Measurements from ENCODE around the gene USP2. TPM values are rescaled to one million over a fixed set of nuclear protein-coding genes. Genes with fewer than 3 reads are reported as not detected.

Gene USP2
- polyA plus RNA-seq, 1 donor (not counting 4 experiments of a cell fraction or from before 2014, with no cell fraction given), result 0.35 TPM

- Histone ChIP-seq H3K9ac (ENCODE audit: control insufficient read depth, extremely low read depth, insufficient read depth, low read length) (no peak overlapping the region), H4K20me1 (ENCODE audit: control insufficient read depth, extremely low read depth, insufficient read depth, low read length) (no peaks in the 10 kb centered on the region), H3K27ac (ENCODE audit: control insufficient read depth, insufficient read depth, low read length) (no peak overlapping the region), H3K36me3 (ENCODE audit: control insufficient read depth in 2 of 2, extremely low read depth in 1 of 2, insufficient read depth in 2 of 2, low read length in 2 of 2) (no peaks in the 10 kb centered on the region), H3K4me3 (ENCODE audit: control insufficient read depth in 2 of 3, extremely low read depth in 1 of 3, insufficient read depth in 2 of 3, low read depth in 1 of 3, low read length in 3 of 3) (no peak overlapping the region), H3K9me1 (ENCODE audit: control insufficient read depth, extremely low read depth, insufficient read depth, low read length) (no peaks in the 10 kb centered on the region), H3K9me3 (ENCODE audit: control insufficient read depth, low read depth, low read length) (no peaks in the 10 kb centered on the region), H3K4me2 (ENCODE audit: control insufficient read depth, extremely low read depth, insufficient read depth, low read depth, low read length) (no peak overlapping the region), H3K4me1 (ENCODE audit: control insufficient read depth, extremely low read depth, insufficient read depth, low read length) (peaks cover 9% of the 10 kb centered on the region), H2AFZ (ENCODE audit: control insufficient read depth, low read length) (no peak overlapping the region), H3K79me2 (ENCODE audit: control insufficient read depth, insufficient read depth, low read length) (no peaks in the 10 kb centered on the region), H3K27me3 (ENCODE audit: control insufficient read depth, extremely low read depth, insufficient read depth, low read length) (peaks cover 6% of the 10 kb centered on the region)
- dilution Hi-C loops (cut with MboI; ENCODE audit: extremely low pct_ligation_motif_present, low sequenced_read_pairs), result no loop called here
- DNase-seq (ENCODE audit: low read depth, low spot score), result no peak
- TF ChIP-seq EZH2 (IDR thresholded peaks at IDR 0.05; ENCODE audit: low read length) (no peak), CTCF (optimal IDR thresholded peaks at IDR 0.05 in 1 of 3, IDR thresholded peaks at IDR 0.05 in 1 of 3, conservative IDR thresholded peaks at IDR 0.05 in 1 of 3; ENCODE audit: extremely low read depth in 1 of 3, insufficient read depth in 2 of 3, low read length in 3 of 3) (no peak)
- no peak for FAIRE-seq
These were observed 10.4 kb downstream of the USP2 start for GRCh38 chr11:119371067-119371601.

GRCh38 chr11:119370486-119371046, 10.9 kb downstream of the USP2 start:
- H3K27me3 ChIP-seq (ENCODE audit: control insufficient read depth, extremely low read depth, insufficient read depth, low read length), result peaks cover 6% of the 10 kb centered on the region
- H3K4me3 ChIP-seq (ENCODE audit: control insufficient read depth in 2 of 3, extremely low read depth in 1 of 3, insufficient read depth in 2 of 3, low read depth in 1 of 3, low read length in 3 of 3), result no peak overlapping the region
- H3K9ac ChIP-seq (ENCODE audit: control insufficient read depth, extremely low read depth, insufficient read depth, low read length), result no peak overlapping the region
- no peak overlapping the region for H3K4me2 ChIP-seq (ENCODE audit: control insufficient read depth, extremely low read depth, insufficient read depth, low read depth, low read length)
- peaks cover 8% of the 10 kb centered on the region for H3K4me1 ChIP-seq (ENCODE audit: control insufficient read depth, extremely low read depth, insufficient read depth, low read length)
- DNase-seq (ENCODE audit: low read depth, low spot score) (no peak), FAIRE-seq (no peak)
- dilution Hi-C loops (cut with MboI; ENCODE audit: extremely low pct_ligation_motif_present, low sequenced_read_pairs), result no loop called here
- no peak overlapping the region for H3K27ac ChIP-seq (ENCODE audit: control insufficient read depth, insufficient read depth, low read length)
- no peak for TF ChIP-seq EZH2 (IDR thresholded peaks at IDR 0.05; ENCODE audit: low read length)
- no peak for TF ChIP-seq CTCF (optimal IDR thresholded peaks at IDR 0.05 in 1 of 3, IDR thresholded peaks at IDR 0.05 in 1 of 3, conservative IDR thresholded peaks at IDR 0.05 in 1 of 3; ENCODE audit: extremely low read depth in 1 of 3, insufficient read depth in 2 of 3, low read length in 3 of 3)
- no peaks in the 10 kb centered on the region for H3K9me3 ChIP-seq (ENCODE audit: control insufficient read depth, low read depth, low read length)
- H2AFZ ChIP-seq (ENCODE audit: control insufficient read depth, low read length), result no peak overlapping the region
- no peaks in the 10 kb centered on the region for H3K36me3 ChIP-seq (ENCODE audit: control insufficient read depth in 2 of 2, extremely low read depth in 1 of 2, insufficient read depth in 2 of 2, low read length in 2 of 2)
- no peaks in the 10 kb centered on the region for H3K79me2 ChIP-seq (ENCODE audit: control insufficient read depth, insufficient read depth, low read length)
- H3K9me1 ChIP-seq (ENCODE audit: control insufficient read depth, extremely low read depth, insufficient read depth, low read length), result no peaks in the 10 kb centered on the region
- H4K20me1 ChIP-seq (ENCODE audit: control insufficient read depth, extremely low read depth, insufficient read depth, low read length), result no peaks in the 10 kb centered on the region
